GM12865 (cell line): ENCODE results near the gene PRR5L.
A peak's percentile ranks its signal among the peaks of the same experiment; 100 is the strongest.

Experiments used
- DNase-seq: peaks from one replicate; pipeline ENCODE4 v3.0.0; 2010; ENCODE audit warnings: low read depth
- H3K4me3 ChIP-seq: 2 replicates; pipeline ENCODE4 v1.5.1; 2011; ENCODE audit warnings: mild to moderate bottlenecking, low read depth, low read length, control low read depth
- TF ChIP-seq, protein P1 (sequence below): IDR thresholded peaks from 2 replicates; pipeline ENCODE4 v1.5.1; 2011; ENCODE audit warnings: low read length, control low read depth, low read depth, inconsistent platforms; ENCODE audit not compliant: insufficient read depth; ENCODE audit errors: missing control alignments

Gene PRR5L

GRCh38 chr11:36446135-36446534, 150.0 kb downstream of the PRR5L start:
- DNase-seq: no peak
- TF ChIP-seq, protein P1, sequence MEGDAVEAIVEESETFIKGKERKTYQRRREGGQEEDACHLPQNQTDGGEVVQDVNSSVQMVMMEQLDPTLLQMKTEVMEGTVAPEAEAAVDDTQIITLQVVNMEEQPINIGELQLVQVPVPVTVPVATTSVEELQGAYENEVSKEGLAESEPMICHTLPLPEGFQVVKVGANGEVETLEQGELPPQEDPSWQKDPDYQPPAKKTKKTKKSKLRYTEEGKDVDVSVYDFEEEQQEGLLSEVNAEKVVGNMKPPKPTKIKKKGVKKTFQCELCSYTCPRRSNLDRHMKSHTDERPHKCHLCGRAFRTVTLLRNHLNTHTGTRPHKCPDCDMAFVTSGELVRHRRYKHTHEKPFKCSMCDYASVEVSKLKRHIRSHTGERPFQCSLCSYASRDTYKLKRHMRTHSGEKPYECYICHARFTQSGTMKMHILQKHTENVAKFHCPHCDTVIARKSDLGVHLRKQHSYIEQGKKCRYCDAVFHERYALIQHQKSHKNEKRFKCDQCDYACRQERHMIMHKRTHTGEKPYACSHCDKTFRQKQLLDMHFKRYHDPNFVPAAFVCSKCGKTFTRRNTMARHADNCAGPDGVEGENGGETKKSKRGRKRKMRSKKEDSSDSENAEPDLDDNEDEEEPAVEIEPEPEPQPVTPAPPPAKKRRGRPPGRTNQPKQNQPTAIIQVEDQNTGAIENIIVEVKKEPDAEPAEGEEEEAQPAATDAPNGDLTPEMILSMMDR: no peak
- H3K4me3 ChIP-seq: no peak overlapping the region

DNA sequence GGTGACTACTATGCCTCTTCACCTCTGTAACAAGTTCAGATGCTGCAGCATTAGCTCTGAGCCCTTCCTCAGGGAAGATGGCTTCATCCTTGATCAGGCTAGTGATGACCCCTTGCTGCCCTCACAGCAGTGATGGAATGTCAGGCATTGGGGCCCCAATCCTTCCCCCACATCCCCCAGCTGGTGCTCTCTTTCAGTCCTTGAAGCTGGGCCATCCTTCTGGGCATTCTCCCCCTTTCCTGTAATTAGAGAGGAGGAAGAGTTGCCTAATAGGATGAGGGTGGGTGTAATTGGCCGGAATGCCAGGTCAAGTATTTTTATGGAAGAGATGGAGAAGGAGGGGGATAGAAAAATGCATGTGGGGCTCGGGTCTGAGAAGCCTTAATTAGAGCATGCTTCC, 151.4 kb downstream of the PRR5L start:
- TF ChIP-seq, protein P1: no peak
- no peak for DNase-seq
- H3K4me3 ChIP-seq: no peak overlapping the region

DNA sequence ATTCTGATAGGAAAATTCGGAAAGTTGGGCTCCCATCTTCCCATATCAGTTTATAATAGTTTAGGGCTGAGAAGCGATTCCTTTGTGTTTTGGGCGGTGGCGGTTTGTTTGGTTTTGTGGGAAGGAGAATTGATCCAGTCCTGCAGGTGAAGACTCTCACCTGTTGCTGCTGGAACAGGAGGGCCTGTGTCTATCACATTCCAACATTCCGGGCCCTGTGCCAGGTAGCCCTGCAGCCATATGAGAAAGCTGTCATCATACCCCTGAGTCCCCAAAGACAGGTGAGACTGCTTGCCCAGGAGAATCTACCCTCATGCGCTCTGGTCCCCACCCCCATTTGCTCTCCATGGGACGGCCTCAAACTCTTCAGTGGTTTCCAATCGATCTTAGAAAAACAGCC, 151.9 kb downstream of the PRR5L start:
- no peak overlapping the region for H3K4me3 ChIP-seq
- no peak for DNase-seq
- TF ChIP-seq, protein P1: no peak

GRCh38 chr11:36449561-36450096, 153.5 kb downstream of the PRR5L start:
- no peak overlapping the region; the same call in 1 of the 2 replicates for H3K4me3 ChIP-seq
- no peak for DNase-seq
- TF ChIP-seq, protein P1: no peak

DNA sequence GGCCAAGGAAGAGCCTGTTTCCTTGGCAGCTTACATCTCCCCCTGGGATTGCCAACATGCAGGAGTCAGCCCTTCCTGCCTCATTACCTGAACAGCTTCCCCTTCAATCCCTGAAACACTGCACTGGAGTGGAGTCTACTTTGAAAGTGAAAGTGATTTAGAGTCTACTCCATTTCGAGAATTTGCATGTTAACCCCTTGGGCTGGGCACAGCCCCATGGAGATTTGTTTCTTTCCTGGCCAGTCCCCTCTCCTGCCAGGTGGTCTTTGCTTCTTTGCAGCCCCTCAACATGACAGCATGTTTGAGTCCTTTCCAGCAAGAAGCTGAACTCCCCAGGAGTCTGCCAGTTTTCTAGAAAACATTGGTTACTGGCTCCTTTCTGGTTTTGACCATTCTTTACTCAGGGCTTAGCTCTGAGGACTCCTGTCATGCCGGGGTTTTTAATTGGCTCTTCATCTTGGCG, 154.1 kb downstream of the PRR5L start:
- peak; percentile 20 for DNase-seq
- TF ChIP-seq, protein P1: no peak
- H3K4me3 ChIP-seq: peak overlapping the region; percentile 18; the same call in 1 of the 2 replicates

GRCh38 chr11:36451045-36451444, 155.0 kb downstream of the PRR5L start:
- no peak for DNase-seq
- TF ChIP-seq, protein P1: no peak
- H3K4me3 ChIP-seq: no peak overlapping the region

- H3K4me3 ChIP-seq: no peak overlapping the region
- TF ChIP-seq, protein P1: no peak
- DNase-seq: no peak
Measured at GRCh38 chr11:36451681-36452080, 155.6 kb downstream of the PRR5L start.
